Coronary artery (tissue), 2 donors: ENCODE results near the gene LRWD1.
"Not testable (repeated sequence)": the region's sequence is repeated elsewhere in the genome, so short reads cannot be mapped to it uniquely, and the experiment has no call there.

Experiments used
- DNase-seq: peaks from one replicate; pipeline ENCODE4 v3.0.0-alpha.2; 2017; ENCODE audit warnings: low spot score
- H3K27ac ChIP-seq, 2 donors: fragments of 200-600 bp; sonication (generic); one replicate each; pipeline ENCODE4 v1.5.1; 2016 to 2019
- H3K4me3 ChIP-seq: fragments of 200-600 bp; sonication (generic); 2 replicates; pipeline ENCODE4 v1.5.1; 2016; ENCODE audit warnings: mild to moderate bottlenecking, moderate library complexity

The LRWD1 gene

DNA sequence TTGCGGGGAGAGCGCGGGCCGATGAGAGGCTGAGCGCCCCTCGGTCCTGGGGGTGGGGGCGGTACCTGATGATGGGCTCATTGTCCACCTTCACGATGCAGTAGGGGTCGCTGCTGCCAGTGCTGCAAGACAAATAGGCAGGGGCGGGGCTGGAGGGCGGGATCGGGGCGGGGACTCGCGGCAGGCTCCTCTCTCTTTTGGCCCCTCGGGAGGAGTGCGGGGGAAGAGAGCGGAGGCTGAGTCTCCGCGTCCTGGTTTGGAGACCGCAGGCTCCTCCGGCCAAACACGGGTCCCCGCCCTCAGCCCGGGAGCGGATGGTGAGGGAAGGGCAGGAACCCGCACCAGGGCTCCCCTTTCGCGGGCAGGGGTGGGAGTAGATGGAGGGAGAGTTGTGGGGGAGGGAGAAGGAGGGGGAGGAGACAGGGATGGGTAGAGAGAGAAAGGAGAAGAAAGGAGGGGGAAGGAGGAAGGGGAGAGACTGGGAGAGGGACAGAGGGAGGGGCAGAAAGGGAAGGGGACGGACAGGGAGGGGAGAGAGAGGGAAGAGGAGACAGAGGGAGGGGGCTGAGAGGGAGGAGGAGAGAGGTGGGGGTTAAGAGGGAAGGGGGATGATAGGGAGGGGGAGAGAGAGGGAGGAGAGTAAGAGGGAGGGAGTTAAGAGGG lies 47.2 kb downstream of the LRWD1 start:
- not testable (repeated sequence) for H3K4me3 ChIP-seq, DNase-seq, H3K27ac ChIP-seq

DNA sequence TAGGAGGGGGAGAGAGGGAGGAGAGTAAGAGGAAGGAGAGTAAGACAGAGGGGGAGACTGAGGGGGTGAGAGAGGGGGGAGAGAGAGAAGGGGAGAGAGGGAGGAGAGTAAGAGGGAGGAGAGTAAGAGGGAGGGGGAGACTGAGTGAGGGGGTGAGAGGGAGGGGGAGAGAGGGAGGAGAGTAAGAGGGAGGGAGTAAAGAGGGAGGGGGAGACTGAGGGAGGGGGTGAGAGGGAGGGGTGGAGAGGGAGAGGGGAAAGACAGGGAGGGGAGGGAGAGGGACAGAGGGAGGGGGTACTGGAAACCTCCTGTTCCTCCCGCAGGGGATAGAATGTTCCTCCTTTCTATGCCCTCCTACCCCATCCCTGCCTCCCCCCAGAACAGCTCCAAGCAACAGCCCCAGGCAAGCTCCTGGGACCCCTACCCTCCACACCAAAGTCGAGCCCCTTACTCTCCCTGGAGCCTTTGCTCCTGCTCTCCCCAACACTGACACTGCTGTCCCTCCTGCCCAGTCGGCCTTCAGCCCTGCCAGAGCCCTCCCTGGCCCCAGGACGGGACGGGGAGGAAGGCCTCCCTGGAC lies 47.9 kb downstream of the LRWD1 start:
- Histone ChIP-seq H3K4me3 (peak overlapping the region; percentile 64), H3K27ac (peak overlapping the region; percentile 57 to 95)
- DNase-seq, result peak; percentile 73

DNA sequence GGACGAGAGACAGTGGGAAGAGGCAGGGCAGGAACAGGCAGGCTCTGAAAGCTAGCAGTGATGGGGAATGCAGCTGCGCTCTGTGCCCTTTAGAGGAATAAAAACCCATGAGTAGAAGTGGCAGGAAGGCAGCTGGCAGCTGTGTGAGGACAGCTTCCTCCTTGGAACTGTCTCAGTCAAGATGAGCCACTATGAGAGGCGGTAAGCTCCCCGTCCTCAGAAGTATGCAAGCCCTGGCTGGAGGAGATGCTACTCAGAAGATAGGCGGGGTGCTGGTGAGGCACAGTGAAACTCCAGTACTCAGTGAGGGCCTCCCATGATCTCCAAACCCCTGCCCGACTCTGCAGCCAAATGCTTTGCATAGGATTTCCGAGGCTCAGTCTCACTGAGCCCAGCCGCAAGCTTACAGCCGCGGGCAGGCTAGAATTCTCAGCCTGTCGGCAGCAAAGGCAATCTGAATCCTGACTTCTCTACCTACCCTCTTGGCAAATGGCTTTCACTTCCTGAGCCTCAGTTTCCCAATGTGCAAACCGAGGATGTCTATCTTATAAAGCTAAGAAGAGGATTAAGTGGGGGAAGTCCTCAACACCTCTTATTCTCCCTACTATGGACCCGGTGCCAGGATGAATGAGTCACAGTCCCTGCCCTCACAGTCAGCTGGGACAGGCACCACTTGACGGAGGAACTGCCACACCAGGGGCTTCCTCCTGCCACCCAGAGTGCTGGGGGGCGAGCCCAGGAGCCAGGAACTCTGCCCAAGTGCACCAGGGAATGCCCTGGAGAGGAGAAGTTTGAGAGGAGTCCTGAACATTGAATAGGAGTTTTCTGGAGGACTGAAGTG lies 50.3 kb downstream of the LRWD1 start:
- not testable (repeated sequence) for DNase-seq, H3K4me3 ChIP-seq
- peak overlapping the region in 1 of 2 donors; percentile 58 for H3K27ac ChIP-seq

DNA sequence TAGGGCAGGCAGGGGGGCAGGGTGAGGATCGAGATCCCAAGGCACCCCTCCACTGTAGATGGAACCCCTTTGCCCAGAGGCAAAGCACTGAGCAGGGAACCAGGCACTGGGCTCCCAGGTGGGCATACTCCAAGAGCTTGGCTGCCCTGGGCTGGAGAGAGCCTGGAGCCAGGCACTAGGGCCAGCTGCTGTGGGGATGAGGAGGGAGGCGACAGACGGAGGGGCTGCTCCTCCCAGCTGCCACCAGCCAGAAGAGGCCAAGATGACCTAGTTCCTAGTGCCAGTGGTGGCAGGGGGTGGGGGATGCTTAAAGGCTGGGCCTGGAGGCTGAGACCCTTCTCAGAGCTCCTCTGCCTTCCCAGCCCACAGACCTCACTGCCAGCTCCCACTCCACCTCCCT lies 51.1 kb downstream of the LRWD1 start:
- H3K27ac ChIP-seq, H3K4me3 ChIP-seq, DNase-seq: not testable (repeated sequence)

DNA sequence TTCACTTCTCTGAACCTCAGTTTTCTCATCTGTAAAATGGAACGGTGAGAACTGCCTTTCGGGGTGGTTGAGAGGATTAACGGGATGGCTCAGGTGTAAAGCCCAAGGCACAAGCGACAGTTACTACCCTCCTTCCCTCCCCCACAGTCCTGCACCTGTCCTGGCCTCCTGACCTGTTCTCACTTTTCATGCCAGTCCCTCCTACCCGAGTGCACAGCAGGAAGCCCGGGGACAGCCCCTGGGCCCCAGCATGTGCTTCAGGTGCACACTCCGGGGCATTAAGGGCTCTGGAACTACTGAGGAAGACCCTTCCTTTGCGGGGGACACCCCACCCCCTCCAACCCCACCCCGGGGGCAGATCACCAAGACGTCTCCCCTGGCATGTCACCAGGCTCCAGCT lies 52.2 kb downstream of the LRWD1 start:
- DNase-seq, H3K27ac ChIP-seq, H3K4me3 ChIP-seq: not testable (repeated sequence)

DNA sequence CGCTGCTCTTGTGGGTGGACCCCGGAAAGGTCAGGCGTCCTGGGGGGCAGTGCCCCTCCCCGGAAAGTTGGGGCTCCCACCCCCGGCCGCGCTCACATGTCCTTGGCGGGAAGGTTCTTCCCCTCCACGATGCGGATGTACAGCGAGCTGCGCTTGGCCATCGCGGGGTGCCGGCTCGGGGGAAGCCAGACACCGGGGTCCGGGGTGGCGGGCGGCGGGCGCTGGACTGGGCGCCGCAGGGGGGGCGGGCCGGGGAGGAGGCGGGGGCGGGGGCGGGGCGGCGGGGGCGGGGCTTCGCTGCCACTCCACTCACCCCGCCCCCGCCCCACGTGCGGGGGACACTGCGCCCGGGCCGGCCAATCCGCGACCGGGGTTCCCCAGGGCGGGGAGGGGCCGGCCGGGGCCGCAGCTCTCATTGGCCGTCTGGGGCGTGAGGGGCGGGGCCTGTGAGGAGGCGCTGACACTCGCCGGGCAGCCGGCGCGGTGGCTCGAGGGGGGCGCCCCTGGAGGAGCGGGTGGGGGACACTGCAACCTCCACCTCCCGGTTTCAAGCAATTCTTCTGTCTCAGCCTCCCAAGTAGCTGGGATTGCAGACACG lies 52.9 kb downstream of the LRWD1 start, which contains the start of gene RASA4B:
TSS of gene RASA4B (minus strand) at position 228 of the 598 bp plus-strand sequence. CDS start at position 161, 67 bp downstream.
- peak; percentile 24 for DNase-seq
- H3K27ac ChIP-seq, result not testable (repeated sequence)
- peak within 1 kb of the TSS; percentile 59 for H3K4me3 ChIP-seq

DNA sequence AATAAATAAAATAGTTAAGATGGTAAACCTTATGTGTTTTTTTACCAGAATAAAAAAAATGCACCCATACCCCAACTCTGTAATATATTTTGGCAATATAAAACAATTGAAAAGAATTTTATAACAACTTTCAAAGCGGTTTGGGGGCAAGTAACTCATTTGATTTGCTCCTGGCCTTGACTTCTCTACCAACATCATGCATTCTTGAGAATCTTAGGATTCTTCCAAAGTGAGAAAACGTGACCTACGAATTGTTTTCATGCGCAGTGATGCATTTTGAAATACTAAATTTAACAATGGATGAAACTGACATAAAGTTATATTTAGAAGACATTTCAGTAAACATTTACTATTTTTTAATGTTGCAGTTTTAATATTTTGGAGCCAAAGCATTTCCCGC lies 56.0 kb downstream of the LRWD1 start:
- H3K27ac ChIP-seq, DNase-seq, H3K4me3 ChIP-seq: not testable (repeated sequence)
